GM23338 (cell line): ENCODE results near the gene DDIAS. TPM values are rescaled to one million over a fixed set of nuclear protein-coding genes. Genes with fewer than 3 reads are reported as not detected.

ENCODE experiments used
- ATAC-seq: fragments of 200-7000 bp; cut with Tn5 transposase; 3 replicates; pipeline ENCODE4 v1.9.1; 2020
- DNase-seq: peaks from one replicate; pipeline ENCODE4 v3.0.0-alpha.2; 2015; ENCODE audit warnings: low spot score
- H2AFZ ChIP-seq: fragments of 200-600 bp; sonication (generic); 2 replicates; pipeline ENCODE4 v1.8.0; 2016; ENCODE audit warnings: antibody characterized with exemption, mild to moderate bottlenecking, moderate library complexity
- H3F3A ChIP-seq: fragments of 200-600 bp; sonication (generic); replicated peaks from 2 replicates; pipeline ENCODE4 v1.8.0; 2017; ENCODE audit warnings: antibody characterized with exemption, mixed run types, low read depth
- H3K27ac ChIP-seq: fragments of 200-600 bp; sonication (generic); 2 replicates; pipeline ENCODE4 v1.6.1; 2016; ENCODE audit warnings: low read depth
- H3K27me3 ChIP-seq: fragments of 200-600 bp; sonication (generic); 2 replicates; pipeline ENCODE4 v1.8.0; 2016; ENCODE audit warnings: mild to moderate bottlenecking, mixed run types, moderate library complexity; ENCODE audit not compliant: insufficient read depth
- H3K36me3 ChIP-seq: fragments of 200-600 bp; sonication (generic); 2 replicates; pipeline ENCODE4 v1.8.0; 2016; ENCODE audit warnings: mild to moderate bottlenecking; ENCODE audit not compliant: insufficient read depth
- H3K4me1 ChIP-seq: fragments of 200-600 bp; sonication (generic); 2 replicates; pipeline ENCODE4 v1.8.0; 2016; ENCODE audit warnings: mild to moderate bottlenecking, moderate library complexity; ENCODE audit not compliant: insufficient read depth
- H3K4me2 ChIP-seq: fragments of 200-600 bp; sonication (generic); 2 replicates; pipeline ENCODE4 v1.7.1; 2017; ENCODE audit warnings: mixed run types
- H3K4me3 ChIP-seq: fragments of 200-600 bp; sonication (generic); 2 replicates; pipeline ENCODE4 v1.6.1; 2016; ENCODE audit warnings: mixed run types
- H3K79me2 ChIP-seq: fragments of 200-600 bp; sonication (generic); replicated peaks from 2 replicates; pipeline ENCODE4 v1.8.0; 2017; ENCODE audit warnings: mild to moderate bottlenecking; ENCODE audit not compliant: insufficient read depth
- H3K9me2 ChIP-seq: fragments of 200-600 bp; sonication (generic); 2 replicates; pipeline ENCODE4 v1.8.0; 2017; ENCODE audit not compliant: insufficient read depth
- H4K20me1 ChIP-seq: fragments of 200-600 bp; sonication (generic); replicated peaks from 2 replicates; pipeline ENCODE4 v1.8.0; 2017; ENCODE audit warnings: mild to moderate bottlenecking; ENCODE audit not compliant: insufficient read depth
- H3K27ac Mint-ChIP-seq: 2 replicates; pipeline ENCODE4 v1.8.0; 2020; ENCODE audit warnings: inconsistent platforms, mild to moderate bottlenecking, moderate library complexity, mixed read lengths
- H3K27me3 Mint-ChIP-seq: 3 replicates; pipeline ENCODE4 v1.8.0; 2022; ENCODE audit warnings: low read depth, mild to moderate bottlenecking, moderate library complexity, mixed read lengths, inconsistent platforms; ENCODE audit not compliant: insufficient read depth, poor library complexity
- H3K36me3 Mint-ChIP-seq: 3 replicates; pipeline ENCODE4 v1.8.0; 2021; ENCODE audit warnings: low read depth, mild to moderate bottlenecking, inconsistent platforms, moderate library complexity, mixed read lengths
- H3K4me1 Mint-ChIP-seq: 3 replicates; pipeline ENCODE4 v1.8.0; 2020; ENCODE audit warnings: mild to moderate bottlenecking, inconsistent platforms, mixed read lengths
- H3K4me3 Mint-ChIP-seq: 3 replicates; pipeline ENCODE4 v1.8.0; 2021; ENCODE audit warnings: moderate library complexity, mild to moderate bottlenecking, inconsistent platforms, mixed read lengths
- H3K9me3 Mint-ChIP-seq: 3 replicates; pipeline ENCODE4 v1.8.0; 2020; ENCODE audit warnings: moderate library complexity, mild to moderate bottlenecking, inconsistent platforms, mixed read lengths
- CTCF ChIP-seq, 2 experiments: fragments of 200-600 bp in 1 of 2; sonication (generic) in 1 of 2; conservative IDR thresholded peaks; 2 replicates each; pipeline versions ENCODE4 v1.5.1 to v1.6.1; 2016 to 2017; ENCODE audit warnings: antibody characterized with exemption in 2 of 2, low read depth in 2 of 2, mild to moderate bottlenecking in 2 of 2, moderate library complexity in 1 of 2
- ETS1 ChIP-seq: IDR thresholded peaks from 2 replicates; pipeline ENCODE4 v1.6.1; 2016; ENCODE audit warnings: antibody characterized with exemption
- EZH2 ChIP-seq: fragments of 200-600 bp; sonication (generic); IDR thresholded peaks from one replicate; pipeline ENCODE4 v1.8.0; 2017; ENCODE audit warnings: antibody characterized with exemption, mild to moderate bottlenecking, low read depth; ENCODE audit not compliant: unreplicated experiment
- JUNB ChIP-seq: IDR thresholded peaks from one replicate; pipeline ENCODE4 v1.6.1; 2016; ENCODE audit warnings: antibody characterized with exemption; ENCODE audit not compliant: unreplicated experiment
- NANOG ChIP-seq: IDR thresholded peaks from 2 replicates; pipeline ENCODE4 v1.6.1; 2016; ENCODE audit warnings: antibody characterized with exemption, borderline replicate concordance
- POLR2AphosphoS5 ChIP-seq: IDR thresholded peaks from 2 replicates; pipeline ENCODE4 v1.6.1; 2016; ENCODE audit warnings: antibody characterized with exemption, low read depth
- STAT1 ChIP-seq: IDR thresholded peaks from one replicate; pipeline ENCODE4 v1.6.1; 2016; ENCODE audit warnings: antibody characterized with exemption; ENCODE audit not compliant: unreplicated experiment
- ZNF114 ChIP-seq: fragments of 250-450 bp; sonication (Bioruptor Pico); IDR thresholded peaks from 2 replicates; pipeline ENCODE4 v1.5.0; 2020; ENCODE audit warnings: mild to moderate bottlenecking, moderate library complexity
- ZNF331 ChIP-seq: fragments of 250-450 bp; sonication (Bioruptor Pico); IDR thresholded peaks from 2 replicates; pipeline ENCODE4 v1.5.0; 2020; ENCODE audit warnings: low read depth, mild to moderate bottlenecking, moderate library complexity
- polyA plus RNA-seq: library from polyadenylated mRNA; unstranded; fragments of >200 nt; fragmentation: Nextera tagmentation; extraction: Ambion mirVana; gene quantifications from 2 replicates; pipeline ENCODE4 v1.2.1, GENCODE V29; 2016
- total RNA-seq: library from RNA; depleted of rRNA; stranded (reverse); fragments of >200 nt; shearing (Covaris generic); gene quantifications from 2 replicates; pipeline ENCODE4 v1.2.3, GENCODE V29; 2014
- TF ChIP-seq, protein P1 (sequence below): IDR thresholded peaks from one replicate; pipeline ENCODE4 v1.6.1; 2018; ENCODE audit warnings: antibody characterized with exemption; ENCODE audit not compliant: unreplicated experiment
- TF ChIP-seq, protein P2 (sequence below): fragments of 250-450 bp; sonication (Bioruptor Pico); IDR thresholded peaks from 2 replicates; pipeline ENCODE4 v1.5.0; 2020; ENCODE audit warnings: mild to moderate bottlenecking, moderate library complexity

DDIAS gene
- total and polyA plus RNA-seq, 2 experiments from 2014 or later = 19.5 to 53.0 TPM

GRCh38 chr11:82930229-82930628 lies 28.7 kb downstream of the DDIAS start:
- no peak overlapping the region for H3K27ac ChIP-seq

More at GRCh38 chr11:82930229-82930628, 28.7 kb downstream of the DDIAS start:
- no peak for TF ChIP-seq JUNB
- no peak for TF ChIP-seq ZNF114 (CRISPR knock-in tag)
- no peak for TF ChIP-seq ZNF331 (CRISPR knock-in tag)
- TF ChIP-seq, protein P1, sequence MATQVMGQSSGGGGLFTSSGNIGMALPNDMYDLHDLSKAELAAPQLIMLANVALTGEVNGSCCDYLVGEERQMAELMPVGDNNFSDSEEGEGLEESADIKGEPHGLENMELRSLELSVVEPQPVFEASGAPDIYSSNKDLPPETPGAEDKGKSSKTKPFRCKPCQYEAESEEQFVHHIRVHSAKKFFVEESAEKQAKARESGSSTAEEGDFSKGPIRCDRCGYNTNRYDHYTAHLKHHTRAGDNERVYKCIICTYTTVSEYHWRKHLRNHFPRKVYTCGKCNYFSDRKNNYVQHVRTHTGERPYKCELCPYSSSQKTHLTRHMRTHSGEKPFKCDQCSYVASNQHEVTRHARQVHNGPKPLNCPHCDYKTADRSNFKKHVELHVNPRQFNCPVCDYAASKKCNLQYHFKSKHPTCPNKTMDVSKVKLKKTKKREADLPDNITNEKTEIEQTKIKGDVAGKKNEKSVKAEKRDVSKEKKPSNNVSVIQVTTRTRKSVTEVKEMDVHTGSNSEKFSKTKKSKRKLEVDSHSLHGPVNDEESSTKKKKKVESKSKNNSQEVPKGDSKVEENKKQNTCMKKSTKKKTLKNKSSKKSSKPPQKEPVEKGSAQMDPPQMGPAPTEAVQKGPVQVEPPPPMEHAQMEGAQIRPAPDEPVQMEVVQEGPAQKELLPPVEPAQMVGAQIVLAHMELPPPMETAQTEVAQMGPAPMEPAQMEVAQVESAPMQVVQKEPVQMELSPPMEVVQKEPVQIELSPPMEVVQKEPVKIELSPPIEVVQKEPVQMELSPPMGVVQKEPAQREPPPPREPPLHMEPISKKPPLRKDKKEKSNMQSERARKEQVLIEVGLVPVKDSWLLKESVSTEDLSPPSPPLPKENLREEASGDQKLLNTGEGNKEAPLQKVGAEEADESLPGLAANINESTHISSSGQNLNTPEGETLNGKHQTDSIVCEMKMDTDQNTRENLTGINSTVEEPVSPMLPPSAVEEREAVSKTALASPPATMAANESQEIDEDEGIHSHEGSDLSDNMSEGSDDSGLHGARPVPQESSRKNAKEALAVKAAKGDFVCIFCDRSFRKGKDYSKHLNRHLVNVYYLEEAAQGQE = no peak
- TF ChIP-seq CTCF (conservative IDR thresholded peaks at IDR 0.05; ENCODE audit: low read depth in 2 of 2) = no peak
- no peak for TF ChIP-seq EZH2
- TF ChIP-seq ETS1 = no peak
- TF ChIP-seq, protein P2, sequence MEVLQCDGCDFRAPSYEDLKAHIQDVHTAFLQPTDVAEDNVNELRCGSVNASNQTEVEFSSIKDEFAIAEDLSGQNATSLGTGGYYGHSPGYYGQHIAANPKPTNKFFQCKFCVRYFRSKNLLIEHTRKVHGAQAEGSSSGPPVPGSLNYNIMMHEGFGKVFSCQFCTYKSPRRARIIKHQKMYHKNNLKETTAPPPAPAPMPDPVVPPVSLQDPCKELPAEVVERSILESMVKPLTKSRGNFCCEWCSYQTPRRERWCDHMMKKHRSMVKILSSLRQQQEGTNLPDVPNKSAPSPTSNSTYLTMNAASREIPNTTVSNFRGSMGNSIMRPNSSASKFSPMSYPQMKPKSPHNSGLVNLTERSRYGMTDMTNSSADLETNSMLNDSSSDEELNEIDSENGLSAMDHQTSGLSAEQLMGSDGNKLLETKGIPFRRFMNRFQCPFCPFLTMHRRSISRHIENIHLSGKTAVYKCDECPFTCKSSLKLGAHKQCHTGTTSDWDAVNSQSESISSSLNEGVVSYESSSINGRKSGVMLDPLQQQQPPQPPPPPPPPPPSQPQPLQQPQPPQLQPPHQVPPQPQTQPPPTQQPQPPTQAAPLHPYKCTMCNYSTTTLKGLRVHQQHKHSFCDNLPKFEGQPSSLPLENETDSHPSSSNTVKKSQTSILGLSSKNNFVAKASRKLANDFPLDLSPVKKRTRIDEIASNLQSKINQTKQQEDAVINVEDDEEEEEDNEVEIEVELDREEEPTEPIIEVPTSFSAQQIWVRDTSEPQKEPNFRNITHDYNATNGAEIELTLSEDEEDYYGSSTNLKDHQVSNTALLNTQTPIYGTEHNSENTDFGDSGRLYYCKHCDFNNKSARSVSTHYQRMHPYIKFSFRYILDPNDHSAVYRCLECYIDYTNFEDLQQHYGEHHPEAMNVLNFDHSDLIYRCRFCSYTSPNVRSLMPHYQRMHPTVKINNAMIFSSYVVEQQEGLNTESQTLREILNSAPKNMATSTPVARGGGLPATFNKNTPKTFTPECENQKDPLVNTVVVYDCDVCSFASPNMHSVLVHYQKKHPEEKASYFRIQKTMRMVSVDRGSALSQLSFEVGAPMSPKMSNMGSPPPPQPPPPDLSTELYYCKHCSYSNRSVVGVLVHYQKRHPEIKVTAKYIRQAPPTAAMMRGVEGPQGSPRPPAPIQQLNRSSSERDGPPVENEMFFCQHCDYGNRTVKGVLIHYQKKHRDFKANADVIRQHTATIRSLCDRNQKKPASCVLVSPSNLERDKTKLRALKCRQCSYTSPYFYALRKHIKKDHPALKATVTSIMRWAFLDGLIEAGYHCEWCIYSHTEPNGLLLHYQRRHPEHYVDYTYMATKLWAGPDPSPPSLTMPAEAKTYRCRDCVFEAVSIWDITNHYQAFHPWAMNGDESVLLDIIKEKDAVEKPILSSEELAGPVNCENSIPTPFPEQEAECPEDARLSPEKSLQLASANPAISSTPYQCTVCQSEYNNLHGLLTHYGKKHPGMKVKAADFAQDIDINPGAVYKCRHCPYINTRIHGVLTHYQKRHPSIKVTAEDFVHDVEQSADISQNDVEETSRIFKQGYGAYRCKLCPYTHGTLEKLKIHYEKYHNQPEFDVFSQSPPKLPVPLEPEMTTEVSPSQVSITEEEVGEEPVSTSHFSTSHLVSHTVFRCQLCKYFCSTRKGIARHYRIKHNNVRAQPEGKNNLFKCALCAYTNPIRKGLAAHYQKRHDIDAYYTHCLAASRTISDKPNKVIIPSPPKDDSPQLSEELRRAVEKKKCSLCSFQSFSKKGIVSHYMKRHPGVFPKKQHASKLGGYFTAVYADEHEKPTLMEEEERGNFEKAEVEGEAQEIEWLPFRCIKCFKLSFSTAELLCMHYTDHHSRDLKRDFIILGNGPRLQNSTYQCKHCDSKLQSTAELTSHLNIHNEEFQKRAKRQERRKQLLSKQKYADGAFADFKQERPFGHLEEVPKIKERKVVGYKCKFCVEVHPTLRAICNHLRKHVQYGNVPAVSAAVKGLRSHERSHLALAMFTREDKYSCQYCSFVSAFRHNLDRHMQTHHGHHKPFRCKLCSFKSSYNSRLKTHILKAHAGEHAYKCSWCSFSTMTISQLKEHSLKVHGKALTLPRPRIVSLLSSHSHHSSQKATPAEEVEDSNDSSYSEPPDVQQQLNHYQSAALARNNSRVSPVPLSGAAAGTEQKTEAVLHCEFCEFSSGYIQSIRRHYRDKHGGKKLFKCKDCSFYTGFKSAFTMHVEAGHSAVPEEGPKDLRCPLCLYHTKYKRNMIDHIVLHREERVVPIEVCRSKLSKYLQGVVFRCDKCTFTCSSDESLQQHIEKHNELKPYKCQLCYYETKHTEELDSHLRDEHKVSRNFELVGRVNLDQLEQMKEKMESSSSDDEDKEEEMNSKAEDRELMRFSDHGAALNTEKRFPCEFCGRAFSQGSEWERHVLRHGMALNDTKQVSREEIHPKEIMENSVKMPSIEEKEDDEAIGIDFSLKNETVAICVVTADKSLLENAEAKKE (CRISPR knock-in tag) = no peak
- TF ChIP-seq STAT1 = no peak
- TF ChIP-seq NANOG = no peak
- no peak for TF ChIP-seq POLR2AphosphoS5
- no peak overlapping the region for H3K4me2 ChIP-seq
- H2AFZ ChIP-seq = no peak overlapping the region
- H3K27me3 Mint-ChIP-seq = no peaks in the 10 kb centered on the region
- H3K27ac Mint-ChIP-seq = no peak overlapping the region
- no peaks in the 10 kb centered on the region for H3F3A ChIP-seq
- H3K9me3 Mint-ChIP-seq = no peaks in the 10 kb centered on the region
- H3K4me1 Mint-ChIP-seq = no peaks in the 10 kb centered on the region
- no peaks in the 10 kb centered on the region for H4K20me1 ChIP-seq
- no peaks in the 10 kb centered on the region for H3K27me3 ChIP-seq
- peaks cover 52% of the 10 kb centered on the region for H3K36me3 Mint-ChIP-seq
- H3K36me3 ChIP-seq = peaks cover 30% of the 10 kb centered on the region; the same call in 1 of the 2 replicates
- ATAC-seq (no peak), DNase-seq (no peak)
- no peak overlapping the region for H3K4me3 Mint-ChIP-seq
- H3K4me3 ChIP-seq = no peak overlapping the region
- no peaks in the 10 kb centered on the region for H3K79me2 ChIP-seq
- H3K4me1 ChIP-seq = no peaks in the 10 kb centered on the region
- H3K9me2 ChIP-seq = no peaks in the 10 kb centered on the region
